HCT116 (cell line): ENCODE results near the gene ZNF446. TPM values are rescaled to one million over a fixed set of nuclear protein-coding genes. Genes with fewer than 3 reads are reported as not detected.
A peak's percentile ranks its signal among the peaks of the same experiment; 100 is the strongest.

Source experiments
- ATAC-seq: fragments of 200-7000 bp; cut with Tn5 transposase; 2 replicates; pipeline ENCODE4 v1.9.1; 2020; ENCODE audit warnings: mild to moderate bottlenecking, moderate library complexity
- BruUV-seq: library from RNA; stranded (reverse); fragments of 400-500 nt; replicated peaks from 2 replicates; lab custom pipeline; 2021; lab: Mats Ljungman, UMichigan
- CTCF ChIA-PET: fragments of 300-600 bp; sonication (Branson Sonifier 250); formaldehyde crosslinking; loops from one replicate; lab custom pipeline; 2021; ENCODE audit warnings: antibody characterized with exemption; lab: Charles Lee
- POLR2A ChIA-PET: fragments of 300-600, 350-600 bp; sonication (Branson Sonifier 250); formaldehyde crosslinking; loops from one replicate; lab custom pipeline; 2021; ENCODE audit warnings: antibody characterized with exemption; lab: Charles Lee
- RAD21 ChIA-PET, 2 experiments: fragments of 300-600 bp; sonication (Branson Sonifier 250); formaldehyde crosslinking; loops; one replicate each; lab custom pipeline; 2023; ENCODE audit warnings: low total read pairs in 2 of 2; ENCODE audit not compliant: uncharacterized antibody in 2 of 2, unreplicated experiment in 2 of 2, low non-redundant PET in 1 of 2; lab: Charles Lee
- DNase-seq: peaks from one replicate; pipeline ENCODE4 v3.0.0-alpha.2; 2010; ENCODE audit warnings: low read depth, low spot score
- H2AFZ ChIP-seq: fragments of 200-600 bp; shearing (Covaris generic), sonication (generic); 2 replicates; pipeline ENCODE4 v1.6.1; 2017; ENCODE audit warnings: low read depth, mixed run types, mixed read lengths, antibody characterized with exemption, low read length; ENCODE audit not compliant: poor library complexity, severe bottlenecking
- H3K27ac ChIP-seq: 2 replicates; pipeline ENCODE4 v1.5.1; 2012; ENCODE audit warnings: low read depth, low read length
- H3K27me3 ChIP-seq: fragments of 200-600 bp; sonication (generic); 2 replicates; pipeline ENCODE4 v1.6.1; 2016; ENCODE audit warnings: mixed run types, low read length, mixed read lengths; ENCODE audit not compliant: insufficient read depth
- H3K36me3 ChIP-seq, 2 experiments: fragments of 200-500 bp in 1 of 2; fragments of 200-600 bp in 1 of 2; sonication (Bioruptor generic) in 1 of 2; sonication (generic) in 1 of 2; 2 replicates each; pipeline versions ENCODE4 v1.5.1 to v1.6.1; 2014 to 2016; ENCODE audit warnings: low read length in 2 of 2, inconsistent platforms in 1 of 2, mixed read lengths in 1 of 2, mixed run types in 1 of 2; ENCODE audit not compliant: insufficient read depth in 2 of 2, control insufficient read depth in 1 of 2
- H3K4me1 ChIP-seq, 2 experiments: fragments of 200-600 bp in 1 of 2; sonication (generic) in 1 of 2; 2 replicates each; pipeline versions ENCODE4 v1.5.1 to v1.6.1; 2012 to 2017; ENCODE audit warnings: low read length in 2 of 2, inconsistent platforms in 1 of 2, mild to moderate bottlenecking in 1 of 2, mixed read lengths in 1 of 2, mixed run types in 1 of 2, moderate library complexity in 1 of 2; ENCODE audit not compliant: insufficient read depth in 2 of 2, control insufficient read depth in 1 of 2
- H3K4me2 ChIP-seq: fragments of 200-600 bp; sonication (generic); 2 replicates; pipeline ENCODE4 v1.6.1; 2017; ENCODE audit warnings: mixed run types, low read length, mixed read lengths
- H3K4me3 ChIP-seq, 2 experiments: fragments of 200-600 bp in 1 of 2; sonication (generic) in 1 of 2; replicated peaks in 1 of 2; 2 replicates each; pipeline ENCODE4 v1.5.1; 2011 to 2016; ENCODE audit warnings: low read length in 2 of 2, control low read depth in 1 of 2, low read depth in 1 of 2, mild to moderate bottlenecking in 1 of 2, mixed read lengths in 1 of 2, mixed run types in 1 of 2
- H3K79me2 ChIP-seq: fragments of 200-600 bp; sonication (generic); 2 replicates; pipeline ENCODE4 v1.6.1; 2017; ENCODE audit warnings: mild to moderate bottlenecking, mixed run types, low read length, moderate library complexity, mixed read lengths; ENCODE audit not compliant: insufficient read depth
- H3K9ac ChIP-seq: fragments of 200-600 bp; sonication (generic); 2 replicates; pipeline ENCODE4 v1.6.1; 2016; ENCODE audit warnings: low read length, mixed read lengths
- H3K9me2 ChIP-seq: fragments of 200-600 bp; sonication (generic), shearing (Covaris generic); 2 replicates; pipeline ENCODE4 v1.6.1; 2017; ENCODE audit warnings: mixed run types, mild to moderate bottlenecking, moderate library complexity; ENCODE audit not compliant: insufficient read depth
- H3K9me3 ChIP-seq, 2 experiments: fragments of 200-500 bp in 1 of 2; fragments of 200-600 bp in 1 of 2; sonication (Bioruptor generic) in 1 of 2; sonication (generic) in 1 of 2; 2 replicates each; pipeline ENCODE4 v1.6.1; 2014 to 2017; ENCODE audit warnings: low read length in 2 of 2, mixed read lengths in 2 of 2, inconsistent platforms in 1 of 2, low read depth in 1 of 2, mild to moderate bottlenecking in 1 of 2, mixed run types in 1 of 2, moderate library complexity in 1 of 2; ENCODE audit not compliant: control insufficient read depth in 1 of 2, insufficient read depth in 1 of 2
- H4K20me1 ChIP-seq: fragments of 200-600 bp; sonication (generic), shearing (Covaris generic); 2 replicates; pipeline ENCODE4 v1.6.1; 2017; ENCODE audit warnings: mixed run types, mild to moderate bottlenecking, moderate library complexity; ENCODE audit not compliant: insufficient read depth
- ATF3 ChIP-seq: IDR thresholded peaks from 2 replicates; pipeline ENCODE4 v1.6.1; 2012
- CBX3 ChIP-seq: IDR thresholded peaks from 2 replicates; pipeline ENCODE4 v1.6.1; 2012; ENCODE audit warnings: low read depth
- CEBPB ChIP-seq: IDR thresholded peaks from 2 replicates; pipeline ENCODE4 v1.6.1; 2012; ENCODE audit warnings: low read depth
- EGR1 ChIP-seq: IDR thresholded peaks from 2 replicates; pipeline ENCODE4 v1.6.1; 2012; ENCODE audit warnings: low read depth
- ELF1 ChIP-seq: IDR thresholded peaks from 2 replicates; pipeline ENCODE4 v1.6.1; 2012; ENCODE audit warnings: low read depth, borderline replicate concordance
- EZH2 ChIP-seq: fragments of 200-600 bp; sonication (generic); IDR thresholded peaks from 2 replicates; pipeline ENCODE4 v1.6.1; 2017; ENCODE audit warnings: antibody characterized with exemption, mixed run types
- EZH2phosphoT487 ChIP-seq: fragments of 200-600 bp; IDR thresholded peaks from 2 replicates; pipeline ENCODE4 v1.6.1; 2018; ENCODE audit warnings: antibody characterized with exemption, borderline replicate concordance
- FOSL1 ChIP-seq: IDR thresholded peaks from 2 replicates; pipeline ENCODE4 v1.6.1; 2012; ENCODE audit warnings: low read depth
- JUND ChIP-seq: IDR thresholded peaks from 2 replicates; pipeline ENCODE4 v1.6.1; 2012
- MAX ChIP-seq: IDR thresholded peaks from 2 replicates; pipeline ENCODE4 v1.6.1; 2012
- POLR2A ChIP-seq: IDR thresholded peaks from 2 replicates; pipeline ENCODE4 v1.7.0; 2011; ENCODE audit warnings: borderline replicate concordance; ENCODE audit not compliant: insufficient read depth, insufficient read length; ENCODE audit errors: extremely low read depth
- POLR2AphosphoS5 ChIP-seq: IDR thresholded peaks from 2 replicates; pipeline ENCODE4 v1.6.1; 2011; ENCODE audit warnings: mild to moderate bottlenecking, low read depth, low read length, moderate library complexity
- RAD21 ChIP-seq: IDR thresholded peaks from 2 replicates; pipeline ENCODE4 v1.6.1; 2012; ENCODE audit warnings: low read depth, mild to moderate bottlenecking
- SIN3A ChIP-seq: IDR thresholded peaks from 2 replicates; pipeline ENCODE4 v1.6.1; 2012; ENCODE audit warnings: low read depth
- SP1 ChIP-seq: IDR thresholded peaks from 2 replicates; pipeline ENCODE4 v1.6.1; 2012; ENCODE audit warnings: low read depth
- SRF ChIP-seq: IDR thresholded peaks from 2 replicates; pipeline ENCODE4 v1.6.1; 2012; ENCODE audit warnings: low read depth
- ZFX ChIP-seq: fragments of 450-650 bp; IDR thresholded peaks from 2 replicates; pipeline ENCODE4 v1.6.1; 2017
- ZNF274 ChIP-seq: fragments of 200-500 bp; sonication (Bioruptor generic); IDR thresholded peaks from 2 replicates; pipeline ENCODE4 v1.6.1; 2014; ENCODE audit warnings: mild to moderate bottlenecking, low read depth, low read length, inconsistent platforms
- intact Hi-C: fragments of 100-400 bp; cut with micrococcal nuclease; formaldehyde crosslinking; loops from 2 replicates; pipeline ENCODE4 v1.10.0; 2022
- total RNA-seq: library from RNA; stranded (reverse); gene quantifications from one replicate; pipeline ENCODE4 v1.2.1, GENCODE V29; 2021; ENCODE audit not compliant: unreplicated experiment
- TF ChIP-seq, protein P1 (sequence below): IDR thresholded peaks from 2 replicates; pipeline ENCODE4 v1.6.1; 2012; ENCODE audit warnings: low read depth
- TF ChIP-seq, protein P2 (sequence below), 3 experiments: fragments of 200-600 bp in 1 of 3; sonication (generic) in 1 of 3; IDR thresholded peaks in 2 of 3; conservative IDR thresholded peaks in 1 of 3; 2 replicates each; pipeline ENCODE4 v1.5.1; 2012 to 2017; ENCODE audit warnings: low read depth in 2 of 3, low read length in 2 of 3, antibody characterized with exemption in 1 of 3, borderline replicate concordance in 1 of 3, control low read depth in 1 of 3, mild to moderate bottlenecking in 1 of 3, mixed read lengths in 1 of 3, mixed run types in 1 of 3, moderate library complexity in 1 of 3; ENCODE audit not compliant: insufficient read depth in 1 of 3

ZNF446 gene
- total RNA-seq, 1 experiment from 2014 or later, result 6.5 TPM

DNA sequence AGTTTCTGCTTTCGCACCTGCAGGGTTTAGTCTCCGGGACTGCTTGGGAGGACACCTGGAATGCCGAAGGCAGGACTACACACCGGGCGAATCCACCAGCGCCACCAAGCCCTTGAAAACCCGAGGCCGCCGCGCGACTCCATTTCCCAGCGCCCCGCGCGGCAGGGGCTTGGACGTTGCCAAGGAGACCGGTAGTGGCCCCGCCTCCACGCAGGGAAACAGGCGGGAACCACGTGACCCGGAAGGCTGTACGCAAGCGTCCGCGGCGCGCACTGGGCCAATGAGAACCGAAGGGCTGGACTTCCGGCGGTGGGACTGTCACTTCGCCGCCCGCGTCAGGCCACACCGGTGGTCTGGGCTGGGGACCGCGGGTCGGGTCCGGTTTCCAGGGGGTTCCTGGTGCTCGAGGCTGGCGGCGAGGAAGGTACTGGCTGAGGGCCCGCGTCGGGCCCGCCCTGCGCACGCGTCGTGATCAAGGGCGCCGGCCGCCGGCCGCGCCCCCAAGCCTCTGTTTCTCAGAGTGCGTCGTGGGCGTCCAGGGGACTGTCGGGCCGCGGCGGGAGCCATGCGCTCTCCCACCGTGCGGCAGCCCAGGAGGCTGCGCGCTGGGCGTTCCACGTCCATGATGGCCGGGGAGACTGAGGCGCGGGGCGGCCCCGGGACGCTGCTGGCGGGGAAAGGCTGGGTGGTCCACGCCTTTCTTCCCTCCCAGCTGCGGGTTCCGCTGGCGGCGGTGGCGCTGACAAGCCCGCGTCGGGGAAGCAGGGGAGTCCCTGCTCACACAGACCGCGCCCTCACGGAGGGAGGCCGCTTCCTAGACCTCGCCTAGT, 9.2 kb upstream of the ZNF446 start, which contains the start of gene ZNF324:
ZNF324 (plus strand) TSS at position 321 of the 830 bp plus-strand sequence. CDS start 2,106 bp downstream, outside the sequence.
- ChIA-PET POLR2A (interaction anchor here (0.8 kb wide), 1 partner anchor 15 kb away, joined by 4 read pairs; no protein-coding TSS in a partner anchor), RAD21 (no interaction called here), CTCF (interaction anchor here (1.0 kb wide), 1 partner anchor 9 kb away, joined by 3 read pairs; the partner anchor contains the start of gene ZNF446)
- Histone ChIP-seq H3K4me2 (peak within 1 kb of the TSS; percentile 70), H2AFZ (no peak within 1 kb of the TSS), H3K4me3 (peak within 1 kb of the TSS; percentile 77 to 80), H3K79me2 (peaks cover 16% of the 10 kb centered on the region; the same call in 1 of the 2 replicates), H3K27me3 (no peaks in the 10 kb centered on the region), H3K9ac (peak within 1 kb of the TSS; percentile 74), H3K9me3 (no peaks in the 10 kb centered on the region), H3K36me3 (peaks cover 4 to 5% of the 10 kb centered on the region in 2 experiments; a peak in 2 of 4 replicates), H4K20me1 (no peaks in the 10 kb centered on the region), H3K9me2 (no peaks in the 10 kb centered on the region), H3K4me1 (peaks cover 2 to 12% of the 10 kb centered on the region in 2 experiments; a peak in 2 of 4 replicates), H3K27ac (peak within 1 kb of the TSS; percentile 70)
- peak; percentile 93 for DNase-seq
- intact Hi-C loops, result loop anchor here (1.0 kb wide), 1 partner anchor 59 kb away; the partner anchor contains the start of gene ZNF584
- ATAC-seq, result peak; percentile 90
- no TSS peak for BruUV-seq
- TF ChIP-seq FOSL1 (no peak), ATF3 (no peak), SRF (peak; percentile 61), RAD21 (no peak), ZNF274 (no peak), CBX3 (0 out of 2 replicates have a peak, but pooled peaks have one; percentile 32), SIN3A (0 out of 2 replicates have a peak, but pooled peaks have one; percentile 60), SP1 (peak; percentile 83), MAX (peak; percentile 78), CEBPB (no peak), ZFX (peak; percentile 54; the same call in 1 of the 2 replicates), JUND (no peak), POLR2A (no peak), EZH2phosphoT487 (no peak), POLR2AphosphoS5 (peak; percentile 66), ELF1 (peak; percentile 89), EZH2 (no peak), EGR1 (peak; percentile 36; the same call in 1 of the 2 replicates)
- TF ChIP-seq, protein P1, sequence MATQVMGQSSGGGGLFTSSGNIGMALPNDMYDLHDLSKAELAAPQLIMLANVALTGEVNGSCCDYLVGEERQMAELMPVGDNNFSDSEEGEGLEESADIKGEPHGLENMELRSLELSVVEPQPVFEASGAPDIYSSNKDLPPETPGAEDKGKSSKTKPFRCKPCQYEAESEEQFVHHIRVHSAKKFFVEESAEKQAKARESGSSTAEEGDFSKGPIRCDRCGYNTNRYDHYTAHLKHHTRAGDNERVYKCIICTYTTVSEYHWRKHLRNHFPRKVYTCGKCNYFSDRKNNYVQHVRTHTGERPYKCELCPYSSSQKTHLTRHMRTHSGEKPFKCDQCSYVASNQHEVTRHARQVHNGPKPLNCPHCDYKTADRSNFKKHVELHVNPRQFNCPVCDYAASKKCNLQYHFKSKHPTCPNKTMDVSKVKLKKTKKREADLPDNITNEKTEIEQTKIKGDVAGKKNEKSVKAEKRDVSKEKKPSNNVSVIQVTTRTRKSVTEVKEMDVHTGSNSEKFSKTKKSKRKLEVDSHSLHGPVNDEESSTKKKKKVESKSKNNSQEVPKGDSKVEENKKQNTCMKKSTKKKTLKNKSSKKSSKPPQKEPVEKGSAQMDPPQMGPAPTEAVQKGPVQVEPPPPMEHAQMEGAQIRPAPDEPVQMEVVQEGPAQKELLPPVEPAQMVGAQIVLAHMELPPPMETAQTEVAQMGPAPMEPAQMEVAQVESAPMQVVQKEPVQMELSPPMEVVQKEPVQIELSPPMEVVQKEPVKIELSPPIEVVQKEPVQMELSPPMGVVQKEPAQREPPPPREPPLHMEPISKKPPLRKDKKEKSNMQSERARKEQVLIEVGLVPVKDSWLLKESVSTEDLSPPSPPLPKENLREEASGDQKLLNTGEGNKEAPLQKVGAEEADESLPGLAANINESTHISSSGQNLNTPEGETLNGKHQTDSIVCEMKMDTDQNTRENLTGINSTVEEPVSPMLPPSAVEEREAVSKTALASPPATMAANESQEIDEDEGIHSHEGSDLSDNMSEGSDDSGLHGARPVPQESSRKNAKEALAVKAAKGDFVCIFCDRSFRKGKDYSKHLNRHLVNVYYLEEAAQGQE, result no peak
- TF ChIP-seq, protein P2, sequence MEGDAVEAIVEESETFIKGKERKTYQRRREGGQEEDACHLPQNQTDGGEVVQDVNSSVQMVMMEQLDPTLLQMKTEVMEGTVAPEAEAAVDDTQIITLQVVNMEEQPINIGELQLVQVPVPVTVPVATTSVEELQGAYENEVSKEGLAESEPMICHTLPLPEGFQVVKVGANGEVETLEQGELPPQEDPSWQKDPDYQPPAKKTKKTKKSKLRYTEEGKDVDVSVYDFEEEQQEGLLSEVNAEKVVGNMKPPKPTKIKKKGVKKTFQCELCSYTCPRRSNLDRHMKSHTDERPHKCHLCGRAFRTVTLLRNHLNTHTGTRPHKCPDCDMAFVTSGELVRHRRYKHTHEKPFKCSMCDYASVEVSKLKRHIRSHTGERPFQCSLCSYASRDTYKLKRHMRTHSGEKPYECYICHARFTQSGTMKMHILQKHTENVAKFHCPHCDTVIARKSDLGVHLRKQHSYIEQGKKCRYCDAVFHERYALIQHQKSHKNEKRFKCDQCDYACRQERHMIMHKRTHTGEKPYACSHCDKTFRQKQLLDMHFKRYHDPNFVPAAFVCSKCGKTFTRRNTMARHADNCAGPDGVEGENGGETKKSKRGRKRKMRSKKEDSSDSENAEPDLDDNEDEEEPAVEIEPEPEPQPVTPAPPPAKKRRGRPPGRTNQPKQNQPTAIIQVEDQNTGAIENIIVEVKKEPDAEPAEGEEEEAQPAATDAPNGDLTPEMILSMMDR (IDR thresholded peaks at IDR 0.05 in 2 of 3, conservative IDR thresholded peaks at IDR 0.05 in 1 of 3; ENCODE audit: borderline replicate concordance in 1 of 3, insufficient read depth in 1 of 3, low read depth in 2 of 3, low read length in 2 of 3), result no peak
